C4-2B (cell line): ENCODE data around the gene ST6GALNAC3.

Experiments
- ZFX ChIP-seq: fragments of 450-650 bp; IDR thresholded peaks from 2 replicates; pipeline ENCODE4 v1.6.1; 2017
- TF ChIP-seq, protein P1 (sequence below): fragments of 450-650 bp; conservative IDR thresholded peaks from 2 replicates; pipeline ENCODE4 v1.5.1; 2017; ENCODE audit warnings: mild to moderate bottlenecking

DNA sequence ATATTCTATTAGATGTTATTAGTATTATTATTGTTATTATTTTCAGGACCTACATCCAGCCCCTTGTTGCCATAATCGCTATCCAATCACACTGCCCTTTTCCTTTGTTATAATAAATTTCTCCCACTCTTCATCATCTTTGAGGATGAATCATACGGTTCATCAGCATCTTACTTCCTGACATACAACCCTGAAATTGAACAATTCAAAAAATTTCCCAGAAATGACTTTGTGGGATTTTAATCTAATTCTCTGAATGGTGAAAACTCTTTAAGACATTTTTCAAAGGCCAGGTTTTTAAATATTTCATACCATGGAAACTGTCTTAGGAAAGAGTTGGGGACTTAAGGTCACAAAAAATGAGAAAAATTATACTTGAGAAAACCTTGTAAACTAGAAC is 353.5 kb downstream of the ST6GALNAC3 start:
- TF ChIP-seq, protein P1, sequence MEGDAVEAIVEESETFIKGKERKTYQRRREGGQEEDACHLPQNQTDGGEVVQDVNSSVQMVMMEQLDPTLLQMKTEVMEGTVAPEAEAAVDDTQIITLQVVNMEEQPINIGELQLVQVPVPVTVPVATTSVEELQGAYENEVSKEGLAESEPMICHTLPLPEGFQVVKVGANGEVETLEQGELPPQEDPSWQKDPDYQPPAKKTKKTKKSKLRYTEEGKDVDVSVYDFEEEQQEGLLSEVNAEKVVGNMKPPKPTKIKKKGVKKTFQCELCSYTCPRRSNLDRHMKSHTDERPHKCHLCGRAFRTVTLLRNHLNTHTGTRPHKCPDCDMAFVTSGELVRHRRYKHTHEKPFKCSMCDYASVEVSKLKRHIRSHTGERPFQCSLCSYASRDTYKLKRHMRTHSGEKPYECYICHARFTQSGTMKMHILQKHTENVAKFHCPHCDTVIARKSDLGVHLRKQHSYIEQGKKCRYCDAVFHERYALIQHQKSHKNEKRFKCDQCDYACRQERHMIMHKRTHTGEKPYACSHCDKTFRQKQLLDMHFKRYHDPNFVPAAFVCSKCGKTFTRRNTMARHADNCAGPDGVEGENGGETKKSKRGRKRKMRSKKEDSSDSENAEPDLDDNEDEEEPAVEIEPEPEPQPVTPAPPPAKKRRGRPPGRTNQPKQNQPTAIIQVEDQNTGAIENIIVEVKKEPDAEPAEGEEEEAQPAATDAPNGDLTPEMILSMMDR, result no peak
- TF ChIP-seq ZFX, result no peak
